HCT116 (cell line): Measurements from ENCODE around the gene CLEC16A.

Experiments used
- CTCF ChIP-seq, 3 experiments: fragments of 200-600 bp in 1 of 3; sonication (generic) in 1 of 3; IDR thresholded peaks in 2 of 3; conservative IDR thresholded peaks in 1 of 3; 2 replicates each; pipeline ENCODE4 v1.5.1; 2012 to 2017; ENCODE audit warnings: low read depth in 2 of 3, low read length in 2 of 3, antibody characterized with exemption in 1 of 3, borderline replicate concordance in 1 of 3, control low read depth in 1 of 3, mild to moderate bottlenecking in 1 of 3, mixed read lengths in 1 of 3, mixed run types in 1 of 3, moderate library complexity in 1 of 3; ENCODE audit not compliant: insufficient read depth in 1 of 3
- SRF ChIP-seq: IDR thresholded peaks from 2 replicates; pipeline ENCODE4 v1.6.1; 2012; ENCODE audit warnings: low read depth
- YY1 ChIP-seq: IDR thresholded peaks from 2 replicates; pipeline ENCODE4 v1.6.1; 2011; ENCODE audit warnings: low read length, low read depth, moderate library complexity, mild to moderate bottlenecking; ENCODE audit not compliant: insufficient replicate concordance; ENCODE audit errors: extremely low read depth

GRCh38 chr16:11035096-11035495, 90.7 kb downstream of the CLEC16A start:
- no peak for TF ChIP-seq SRF
- TF ChIP-seq CTCF (IDR thresholded peaks at IDR 0.05 in 2 of 3, conservative IDR thresholded peaks at IDR 0.05 in 1 of 3; ENCODE audit: borderline replicate concordance in 1 of 3, insufficient read depth in 1 of 3, low read depth in 2 of 3, low read length in 2 of 3) = no peak
- no peak for TF ChIP-seq YY1
